ENCODE results near the gene PABPN1L.
"Not testable (repeated sequence)": the region's sequence is repeated elsewhere in the genome, so short reads cannot be mapped to it uniquely, and the experiment has no call there.

Gene PABPN1L

DNA sequence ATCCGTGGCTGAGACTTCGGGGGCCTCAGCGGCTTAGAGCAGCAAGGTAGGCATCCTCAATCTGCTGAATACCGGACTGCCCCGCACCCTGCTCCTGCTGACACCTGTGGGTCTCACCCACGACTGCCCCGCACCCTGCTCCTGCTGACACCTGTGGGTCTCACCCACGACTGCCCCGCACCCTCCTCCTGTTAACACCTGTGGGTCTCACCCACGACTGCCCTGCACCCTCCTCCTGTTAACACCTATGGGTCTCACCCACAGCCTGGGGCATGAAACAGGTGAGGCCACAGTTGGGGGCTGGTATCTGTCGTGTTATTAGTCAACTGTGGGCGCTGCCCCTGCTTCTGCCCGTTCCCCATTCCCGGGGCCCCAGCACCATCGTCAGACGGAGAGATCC, 36.3 kb upstream of the PABPN1L start:
- DNase-seq (ENCODE audit: low read depth, low spot score): no peak
- no peak overlapping the region for H3K27ac ChIP-seq

DNA sequence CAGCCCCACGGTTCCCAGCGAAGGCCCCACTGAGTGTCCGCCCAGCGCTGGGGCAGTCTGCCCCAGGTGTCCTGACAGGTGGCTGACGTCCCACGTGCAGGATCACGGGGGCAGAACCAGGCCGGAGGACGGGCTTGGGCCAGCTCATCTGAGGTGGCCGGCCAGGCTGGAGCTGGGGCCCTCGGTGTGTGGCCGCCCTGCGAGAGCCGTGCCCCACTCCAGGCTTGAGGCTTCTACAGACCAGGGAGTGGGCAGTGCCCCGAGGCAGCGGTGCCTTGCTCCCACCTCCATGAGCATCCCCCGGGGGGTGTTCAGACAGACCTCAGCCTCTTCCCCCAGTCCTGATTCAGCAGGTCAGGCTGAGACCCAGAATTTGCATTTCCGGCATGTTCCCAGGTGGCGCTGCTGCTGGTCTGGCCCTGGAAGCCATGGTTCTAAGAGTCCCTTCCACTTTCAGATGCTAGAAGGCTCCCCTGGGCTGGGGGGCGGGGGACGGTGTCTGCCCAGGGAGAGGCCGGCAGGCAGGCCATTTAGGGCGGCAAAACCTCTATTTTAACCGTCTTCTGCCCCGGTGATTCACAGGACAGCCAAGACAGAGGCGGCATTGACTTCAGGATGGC, 35.4 kb upstream of the PABPN1L start:
- no peak overlapping the region for H3K27ac ChIP-seq
- no peak for DNase-seq (ENCODE audit: low read depth, low spot score)

DNA sequence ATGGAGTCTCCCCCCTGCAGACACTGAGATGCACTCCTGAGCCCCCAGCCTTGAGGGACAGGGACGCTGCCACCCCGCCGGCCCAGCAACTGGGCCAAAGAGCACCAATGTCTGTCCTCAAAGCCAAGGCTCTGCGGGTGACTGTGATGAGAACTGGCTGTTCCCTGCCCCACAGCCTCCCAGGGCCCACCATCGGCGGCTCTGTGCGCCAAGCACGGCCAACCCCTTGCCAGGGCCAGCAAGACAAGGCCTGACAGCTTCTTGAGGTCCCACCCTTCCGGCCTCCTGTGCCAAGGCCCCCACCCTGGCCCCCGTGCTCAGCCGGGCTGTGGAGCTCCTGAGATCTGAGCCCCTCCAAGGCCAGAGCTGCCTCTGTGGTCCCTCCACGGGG, 34.2 kb upstream of the PABPN1L start:
- H3K27ac ChIP-seq: no peak overlapping the region
- DNase-seq (ENCODE audit: low read depth, low spot score): no peak

DNA sequence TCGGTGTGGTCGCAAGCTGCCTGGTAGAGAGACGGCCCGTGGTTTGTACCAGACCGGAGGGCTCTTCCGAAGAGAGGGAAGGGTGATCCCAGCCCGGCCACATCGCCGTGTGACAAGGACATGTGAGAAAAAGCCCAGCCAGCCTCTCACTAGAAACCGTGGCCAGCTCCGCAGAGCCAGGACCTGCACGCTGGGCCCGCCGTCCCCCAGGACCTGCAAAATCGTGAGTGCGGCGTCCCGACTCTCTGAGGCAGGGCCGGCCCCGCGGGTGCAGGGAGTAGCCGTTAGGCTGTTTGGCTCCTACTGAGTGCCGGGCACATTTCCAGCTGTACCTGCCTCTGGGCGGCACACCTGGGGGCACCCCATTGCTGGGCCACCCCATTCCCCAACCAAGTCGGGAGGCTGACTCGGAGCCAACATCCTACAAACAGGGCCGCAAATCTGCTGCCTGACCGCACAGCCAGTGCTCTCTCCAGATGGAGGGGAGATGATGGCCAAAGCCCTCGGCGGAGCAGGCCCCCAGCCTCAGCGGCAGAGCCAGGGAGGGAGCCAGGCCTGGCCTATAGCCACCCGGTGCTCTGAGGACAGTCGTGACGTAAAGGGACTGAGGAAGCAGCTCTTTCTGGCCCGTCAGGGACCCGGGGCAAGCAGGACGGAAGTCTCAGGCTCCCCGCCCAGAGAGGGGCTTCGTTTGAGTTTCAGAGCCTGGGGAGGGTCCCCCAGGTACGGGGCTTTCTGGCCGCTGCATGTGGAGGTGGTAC, 33.6 kb upstream of the PABPN1L start:
- no peak overlapping the region for H3K27ac ChIP-seq
- DNase-seq (ENCODE audit: low read depth, low spot score): no peak

DNA sequence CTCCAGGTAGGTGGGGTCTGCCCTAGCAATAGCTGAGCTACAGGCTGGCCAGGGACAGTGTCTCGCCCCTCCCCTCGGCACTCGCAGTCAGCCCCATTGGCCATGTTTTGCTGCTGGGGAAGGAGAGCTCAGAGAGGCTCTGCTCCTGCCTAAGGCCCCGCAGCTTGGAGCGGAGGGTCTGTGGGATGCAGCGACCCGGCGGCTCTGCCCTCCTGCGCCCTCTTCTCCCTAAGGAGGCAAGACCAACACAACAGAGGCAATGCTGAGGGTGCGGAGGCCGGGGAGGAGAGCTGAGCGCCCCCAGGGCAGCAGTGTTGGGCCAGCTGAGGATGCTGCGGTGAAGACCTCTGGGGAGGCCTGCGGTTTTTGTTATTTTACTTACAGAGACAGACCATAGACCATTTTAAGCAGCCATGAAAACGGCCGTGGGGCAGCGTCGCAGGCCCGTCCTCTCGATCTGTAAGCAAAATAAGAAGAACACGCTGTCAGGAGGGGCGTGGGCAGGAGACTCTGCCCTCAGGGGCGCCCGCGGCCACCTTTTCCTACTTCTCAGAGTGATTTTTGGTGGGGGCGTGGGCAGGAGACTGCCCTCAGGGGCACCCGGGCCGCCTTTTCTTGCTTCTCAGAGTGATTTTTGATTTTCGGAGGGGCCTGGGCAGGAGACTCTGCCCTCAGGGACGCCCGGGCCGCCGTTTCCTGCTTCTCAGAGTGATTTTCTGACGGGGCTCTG, 31.4 kb upstream of the PABPN1L start:
- no peak overlapping the region for H3K27ac ChIP-seq
- no peak for DNase-seq (ENCODE audit: low read depth, low spot score)

DNA sequence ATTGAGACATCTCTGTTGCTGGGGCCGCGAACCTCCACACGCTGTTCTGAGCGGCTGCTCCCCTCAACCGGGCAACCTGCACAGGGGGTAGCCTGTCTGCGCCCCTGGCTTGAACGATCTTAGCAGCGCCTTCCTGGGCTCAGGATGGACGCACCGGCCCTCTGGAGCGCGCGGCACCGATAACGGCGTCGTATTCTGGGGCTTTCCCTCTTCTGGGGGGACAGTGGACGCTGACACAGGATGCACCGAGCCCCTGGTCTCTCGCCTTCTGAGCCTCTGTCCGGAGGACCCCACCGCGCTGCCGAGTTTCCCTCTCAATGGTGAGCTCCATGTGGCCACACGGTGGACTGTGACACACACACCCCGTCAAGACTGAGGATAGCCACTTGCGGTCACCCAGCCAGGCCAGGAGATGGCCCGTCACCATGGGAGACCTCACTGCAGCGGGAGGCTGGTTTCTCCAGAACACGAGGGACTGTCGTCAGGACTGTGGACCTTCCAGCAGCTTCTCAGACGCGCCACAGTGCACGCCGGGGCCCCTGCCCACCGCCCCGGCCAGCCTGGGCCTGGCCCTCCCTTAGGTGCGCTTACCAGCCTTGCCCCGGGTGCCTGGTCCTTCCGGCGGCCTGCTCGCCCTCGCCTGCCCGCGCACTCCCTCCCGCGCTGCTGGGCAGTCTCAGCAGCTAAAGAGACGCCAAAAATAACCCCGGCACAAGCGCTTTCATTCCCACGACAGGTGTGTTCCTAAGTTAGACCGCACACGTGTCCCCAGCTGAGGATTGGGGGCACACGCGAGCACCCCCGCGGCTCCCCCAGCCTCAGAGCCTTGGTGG, 30.0 kb upstream of the PABPN1L start:
- DNase-seq (ENCODE audit: low read depth, low spot score): no peak
- H3K27ac ChIP-seq: no peak overlapping the region

DNA sequence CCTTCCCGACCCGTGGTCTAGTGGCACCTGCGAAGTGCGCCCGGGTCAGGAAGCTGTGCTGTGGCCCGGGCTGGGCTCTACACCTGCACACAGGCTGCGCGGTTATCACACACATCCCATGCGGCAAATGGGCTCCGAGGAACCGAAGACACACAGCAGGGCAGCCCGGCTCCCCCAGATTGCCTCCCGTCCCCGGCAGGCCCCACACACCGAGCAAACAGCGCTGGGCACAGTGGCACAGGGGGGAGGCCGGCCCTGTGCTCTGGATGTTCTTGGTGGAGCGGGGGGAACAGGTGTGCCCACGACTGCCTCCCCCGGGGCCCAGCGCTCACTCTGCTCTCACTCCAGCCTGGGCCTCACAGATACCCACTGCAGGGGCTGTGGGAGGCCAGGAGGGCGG, 28.9 kb upstream of the PABPN1L start:
- no peak for DNase-seq (ENCODE audit: low read depth, low spot score)
- H3K27ac ChIP-seq: no peak overlapping the region

DNA sequence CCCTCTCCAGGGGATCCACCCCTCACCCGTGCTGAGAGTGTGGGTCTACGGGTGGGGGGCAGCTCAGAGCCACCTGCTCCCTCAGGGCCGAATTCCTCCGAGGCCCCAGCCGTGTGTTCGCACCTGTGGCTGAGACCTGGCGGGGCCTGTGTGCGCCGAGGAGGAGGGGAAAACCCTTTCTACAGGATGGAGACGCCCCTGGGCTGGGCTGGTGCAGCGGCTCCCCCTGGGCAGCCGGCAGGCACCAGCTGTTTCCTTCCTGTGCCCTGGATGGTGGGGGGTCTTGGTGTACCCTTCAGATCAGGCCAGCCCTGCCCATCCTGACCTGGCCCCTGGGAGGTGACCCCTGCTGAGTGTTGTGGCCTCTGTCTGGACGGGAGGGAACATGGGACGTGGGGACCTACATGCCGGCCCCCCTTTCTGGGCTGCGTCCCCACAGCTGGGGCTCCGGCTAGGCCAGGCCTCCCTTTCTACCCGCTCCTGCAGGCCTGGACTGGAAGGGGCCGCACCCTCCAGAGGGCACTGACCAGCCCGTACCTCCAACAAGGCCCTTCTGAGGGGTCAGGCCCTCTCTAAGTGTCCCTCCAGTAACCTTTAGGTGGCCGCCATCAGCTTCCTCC, 28.3 kb upstream of the PABPN1L start:
- DNase-seq (ENCODE audit: low read depth, low spot score): no peak
- no peak overlapping the region for H3K27ac ChIP-seq

DNA sequence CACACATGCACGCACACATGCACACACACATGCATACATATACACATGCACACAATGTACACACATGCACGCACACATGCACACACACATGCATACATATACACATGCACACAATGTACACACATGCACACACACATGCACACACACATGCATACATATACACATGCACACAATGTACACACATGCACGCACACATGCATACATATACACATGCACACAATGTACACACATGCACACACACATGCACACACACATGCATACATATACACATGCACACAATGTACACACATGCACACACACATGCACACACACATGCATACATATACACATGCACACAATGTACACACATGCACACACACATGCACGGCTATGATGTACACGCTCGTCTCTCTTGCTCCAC, 27.8 kb upstream of the PABPN1L start:
- not testable (repeated sequence) for DNase-seq (ENCODE audit: low read depth, low spot score); H3K27ac ChIP-seq

DNA sequence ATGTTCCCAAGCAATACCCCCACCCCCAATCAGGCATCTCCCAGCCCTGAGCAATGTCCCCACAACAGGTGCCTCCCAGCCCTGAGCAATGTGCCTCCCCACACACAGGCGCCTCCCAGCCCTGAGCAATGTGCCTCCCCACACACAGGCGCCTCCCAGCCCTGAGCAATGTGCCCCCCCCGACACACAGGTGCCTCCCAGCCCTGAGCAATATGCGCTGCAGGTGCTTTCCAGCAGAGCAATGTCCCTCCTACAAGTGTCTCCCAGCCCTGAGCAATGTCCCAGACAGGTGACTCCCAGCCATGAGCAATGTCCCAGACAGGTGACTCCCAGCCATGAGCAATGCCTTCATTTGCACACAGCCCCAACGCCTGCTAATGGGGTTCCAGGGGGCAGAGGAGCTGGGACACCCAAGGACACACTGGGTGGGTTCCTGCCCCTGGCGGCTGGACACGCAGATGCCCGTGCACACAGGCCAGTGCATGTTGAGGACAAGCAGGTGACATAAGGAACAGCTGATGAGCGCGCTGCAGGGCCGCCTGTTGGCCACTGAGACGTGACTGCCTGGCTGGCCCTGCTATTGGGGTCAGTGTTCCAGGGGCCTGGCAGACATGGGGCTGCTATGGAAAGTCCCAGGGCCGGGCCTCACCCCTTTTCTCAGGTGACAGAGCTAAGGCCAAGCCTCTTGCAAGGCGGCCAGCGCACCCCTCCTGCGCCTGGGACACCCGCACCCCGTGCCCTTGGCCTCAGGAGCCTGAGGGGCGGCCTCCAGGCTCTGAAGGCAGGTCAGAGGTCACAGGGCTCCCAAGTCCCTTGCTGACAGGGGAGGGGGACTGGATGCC, 26.9 kb upstream of the PABPN1L start:
- H3K27ac ChIP-seq: no peak overlapping the region

DNA sequence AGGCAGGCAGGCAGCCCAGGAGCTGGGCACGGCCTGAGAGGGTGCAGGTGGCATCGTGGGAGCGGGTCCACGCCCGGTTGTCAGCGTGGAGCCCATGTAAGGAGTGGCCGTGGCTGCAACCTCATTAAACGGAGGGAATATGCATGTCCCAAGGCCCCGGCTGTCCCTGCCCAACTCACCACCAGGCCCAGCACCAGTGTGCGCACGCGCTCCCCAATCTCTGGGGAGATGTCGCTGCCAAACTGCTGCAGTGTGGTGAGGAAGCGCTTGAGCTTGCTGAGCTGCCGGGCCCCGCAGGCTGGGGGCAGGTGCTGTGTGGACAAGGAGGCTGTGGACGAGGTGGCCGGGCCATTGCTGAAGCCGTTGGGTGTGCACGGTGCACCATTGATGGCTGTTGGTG, 25.6 kb upstream of the PABPN1L start:
- no peak for DNase-seq (ENCODE audit: low read depth, low spot score)
- H3K27ac ChIP-seq: no peak overlapping the region

More for the DNA sequence above, 26.9 kb upstream of the PABPN1L start:
- DNase-seq (ENCODE audit: low read depth, low spot score): no peak

DNA sequence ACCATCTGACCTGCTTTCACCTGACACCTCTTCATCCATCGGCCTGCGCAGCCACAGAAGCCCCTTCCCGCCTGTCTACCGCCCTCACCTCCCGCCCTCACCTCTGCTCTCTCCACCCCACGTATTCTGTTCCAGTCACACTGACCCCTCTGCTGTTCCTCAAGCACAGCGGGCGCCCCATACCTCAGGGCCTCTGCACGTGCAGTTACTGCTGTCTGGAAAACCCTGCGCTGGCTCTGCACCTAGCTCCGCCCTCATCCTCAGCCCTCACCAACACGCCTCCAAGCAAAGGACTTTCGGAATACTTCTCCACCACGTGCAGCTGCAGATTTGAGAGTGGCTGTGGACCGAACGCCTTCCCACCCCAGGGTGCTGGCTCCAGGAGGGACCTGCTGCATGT, 24.6 kb upstream of the PABPN1L start:
- no peak overlapping the region for H3K27ac ChIP-seq
- DNase-seq (ENCODE audit: low read depth, low spot score): no peak

DNA sequence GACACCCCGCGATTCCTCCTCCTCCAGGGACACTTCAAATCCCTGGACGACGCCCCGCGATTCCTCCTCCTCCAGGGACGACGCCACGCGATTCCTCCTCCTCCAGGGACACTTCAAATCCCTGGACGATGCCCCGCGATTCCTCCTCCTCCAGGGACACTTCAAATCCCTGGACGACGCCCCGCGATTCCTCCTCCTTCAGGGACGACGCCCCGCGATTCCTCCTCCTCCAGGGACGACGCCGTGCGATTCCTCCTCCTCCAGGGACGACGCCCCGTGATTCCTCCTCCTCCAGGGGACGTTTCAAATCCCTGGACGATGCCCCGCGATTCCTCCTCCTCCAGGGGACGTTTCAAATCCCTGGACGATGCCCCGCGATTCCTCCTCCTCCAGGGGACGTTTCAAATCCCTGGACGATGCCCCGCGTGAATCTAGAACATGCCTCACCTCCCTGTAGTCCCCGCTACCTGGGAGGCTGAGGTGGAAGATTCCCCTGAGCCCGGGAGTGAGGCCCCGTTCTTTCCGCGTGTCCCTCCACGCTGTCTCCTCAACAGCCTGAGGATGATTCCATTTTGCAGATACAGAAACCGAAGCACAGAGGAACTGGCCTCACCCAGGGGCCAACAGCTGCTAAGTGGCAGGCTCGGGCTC, 23.4 kb upstream of the PABPN1L start:
- not testable (repeated sequence) for H3K27ac ChIP-seq; DNase-seq (ENCODE audit: low read depth, low spot score)

DNA sequence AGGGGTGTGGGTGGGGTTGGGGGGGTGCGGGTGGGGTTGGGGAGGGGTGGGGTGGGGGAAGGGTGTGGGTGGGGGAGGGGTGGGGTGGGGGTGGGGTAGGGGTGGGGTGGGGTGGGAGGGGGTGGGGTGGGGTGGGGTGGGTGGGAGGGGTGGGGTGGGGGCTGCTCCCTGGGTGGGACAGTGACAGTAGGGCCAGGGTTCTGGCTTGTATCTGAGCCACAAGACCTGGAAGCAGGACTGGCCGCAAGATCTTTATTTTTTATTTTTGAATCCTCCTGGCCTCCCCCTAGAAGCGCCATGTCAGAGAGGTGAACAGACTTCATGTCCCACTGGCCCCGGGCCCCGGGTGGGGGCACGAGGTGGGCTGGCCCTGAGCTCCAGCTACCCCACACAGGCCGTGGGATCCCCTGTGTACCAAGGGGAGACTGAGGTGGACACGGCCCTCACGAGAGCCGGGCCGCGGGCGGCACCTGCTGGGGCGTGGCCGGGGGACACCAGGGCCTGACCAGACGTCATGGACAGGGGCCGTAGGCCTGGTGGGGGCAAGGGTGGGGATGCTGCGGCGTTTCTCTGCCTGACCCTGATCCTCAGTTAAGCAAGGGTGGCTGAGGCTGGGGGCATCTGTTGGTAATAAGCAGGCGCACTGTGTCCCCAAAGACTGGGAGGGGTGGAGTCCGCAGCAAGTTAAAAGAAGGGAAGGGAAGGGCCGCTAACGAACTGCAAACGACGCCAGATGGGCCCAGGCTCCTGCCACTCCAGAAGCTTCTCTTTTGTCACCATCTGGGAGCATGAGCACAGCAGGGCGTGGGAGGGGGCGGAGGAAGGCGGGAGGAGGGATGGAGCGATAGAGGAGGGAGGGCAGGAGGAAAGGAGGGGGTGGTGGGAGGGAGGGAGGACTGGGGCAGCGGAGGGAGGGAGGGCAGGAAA, 22.3 kb upstream of the PABPN1L start:
- H3K27ac ChIP-seq: no peak overlapping the region
- DNase-seq (ENCODE audit: low read depth, low spot score): no peak

DNA sequence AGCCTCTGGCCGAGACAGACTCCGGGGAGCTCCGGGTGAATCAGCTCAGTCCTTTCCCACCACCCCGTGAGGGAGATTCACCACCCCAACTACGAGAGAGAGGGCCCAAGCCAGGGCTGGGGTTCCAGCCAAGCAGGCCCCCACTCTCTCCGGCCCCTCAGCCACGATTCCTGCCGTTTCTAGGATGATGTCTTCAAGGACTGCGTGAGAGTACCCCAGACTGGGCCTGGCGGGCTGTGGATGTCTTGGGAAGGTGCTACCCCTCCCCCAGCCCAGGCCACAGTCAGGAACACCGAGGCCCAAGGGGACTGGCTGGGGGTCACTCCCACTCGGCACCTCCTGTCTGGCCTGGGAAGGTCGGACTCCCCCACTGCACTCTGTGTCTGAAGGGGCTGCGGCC, 21.6 kb upstream of the PABPN1L start:
- no peak overlapping the region for H3K27ac ChIP-seq
- no peak for DNase-seq (ENCODE audit: low read depth, low spot score)

DNA sequence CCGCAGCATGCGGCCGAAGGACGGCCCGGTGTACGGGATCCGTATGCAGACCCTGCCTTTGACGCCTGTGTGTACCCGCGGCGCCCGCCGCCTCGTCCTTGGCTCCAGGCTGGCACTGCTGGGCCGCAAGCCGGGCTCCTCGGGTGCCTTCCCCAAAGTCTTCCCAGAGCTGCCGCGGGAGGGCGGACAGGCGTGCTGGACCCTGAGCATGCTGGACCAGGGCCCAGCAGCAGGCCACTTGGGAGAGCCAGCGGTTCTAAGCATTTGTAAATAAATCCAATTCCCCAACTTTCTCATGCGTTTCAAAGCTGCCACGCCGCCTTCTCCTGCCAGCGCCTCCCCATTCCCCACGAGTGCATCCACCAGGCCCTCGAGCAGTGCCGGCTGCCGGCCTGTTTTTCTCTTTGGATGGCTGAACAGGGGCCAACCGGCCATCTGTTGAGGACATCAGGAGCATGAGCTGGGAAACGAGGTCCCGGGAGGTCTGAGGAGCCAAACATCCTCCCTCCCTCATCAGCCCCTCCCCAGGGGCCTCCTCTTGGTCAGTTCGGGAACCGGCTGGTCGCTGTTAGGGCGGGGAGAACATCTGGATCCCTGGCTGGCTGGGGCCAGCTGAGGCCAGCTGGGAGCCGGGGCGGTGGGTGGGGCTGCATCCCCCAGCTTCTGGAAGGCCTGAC, 20.5 kb upstream of the PABPN1L start:
- H3K27ac ChIP-seq: no peak overlapping the region
- no peak for DNase-seq (ENCODE audit: low read depth, low spot score)

DNA sequence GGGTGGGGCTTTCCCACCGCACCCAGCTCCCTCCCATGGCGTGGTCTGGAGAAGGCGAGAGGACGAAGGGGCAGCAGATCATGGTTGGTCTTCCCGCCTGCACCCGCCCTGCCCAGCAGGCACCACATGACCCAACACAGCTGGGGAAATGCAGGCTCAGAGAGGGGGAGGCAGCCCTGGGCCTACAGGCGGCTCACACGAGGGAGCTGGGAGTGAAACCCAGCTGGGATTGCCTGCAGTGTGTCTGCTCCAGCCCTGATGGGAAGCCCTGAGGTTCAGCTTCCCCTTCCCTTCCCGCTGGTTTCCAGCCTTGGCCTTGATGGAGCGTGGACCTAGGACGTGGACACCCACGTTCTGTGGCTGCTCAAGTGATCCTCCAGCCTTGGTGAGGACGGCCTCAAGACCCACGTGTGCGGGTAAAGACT, 20.0 kb upstream of the PABPN1L start:
- no peak for DNase-seq (ENCODE audit: low read depth, low spot score)

More for the DNA sequence above, 20.0 kb upstream of the PABPN1L start:
- H3K27ac ChIP-seq: no peak overlapping the region

All from epithelial cell of prostate (primary cell).